Thyroid gland (tissue), 4 donors: ENCODE measurements around the gene BCAS1.

Source experiments
- CTCF ChIP-seq, 6 experiments: fragments of 200-600 bp in 3 of 6; fragments of 450-650 bp in 3 of 6; sonication (generic) in 3 of 6; IDR thresholded peaks; one replicate each; pipeline ENCODE4 v1.5.1; 2016 to 2019; ENCODE audit warnings: antibody characterized with exemption in 6 of 6, mild to moderate bottlenecking in 2 of 6, inconsistent platforms in 1 of 6, moderate library complexity in 1 of 6
- POLR2A ChIP-seq, 2 donors: fragments of 450-650 bp; IDR thresholded peaks; one replicate each; pipeline ENCODE4 v1.6.1; 2017; ENCODE audit warnings: antibody characterized with exemption in 2 of 2, mild to moderate bottlenecking in 2 of 2, moderate library complexity in 1 of 2

GRCh38 chr20:53962388-53962787, 108.0 kb downstream of the BCAS1 start:
- no peak for TF ChIP-seq CTCF (IDR thresholded peaks at IDR 0.05)
- TF ChIP-seq POLR2A (IDR thresholded peaks at IDR 0.05) = no peak
